ENCODE results near the gene MLLT10.
"Not testable (repeated sequence)": the region's sequence is repeated elsewhere in the genome, so short reads cannot be mapped to it uniquely, and the experiment has no call there.

MLLT10 gene

DNA sequence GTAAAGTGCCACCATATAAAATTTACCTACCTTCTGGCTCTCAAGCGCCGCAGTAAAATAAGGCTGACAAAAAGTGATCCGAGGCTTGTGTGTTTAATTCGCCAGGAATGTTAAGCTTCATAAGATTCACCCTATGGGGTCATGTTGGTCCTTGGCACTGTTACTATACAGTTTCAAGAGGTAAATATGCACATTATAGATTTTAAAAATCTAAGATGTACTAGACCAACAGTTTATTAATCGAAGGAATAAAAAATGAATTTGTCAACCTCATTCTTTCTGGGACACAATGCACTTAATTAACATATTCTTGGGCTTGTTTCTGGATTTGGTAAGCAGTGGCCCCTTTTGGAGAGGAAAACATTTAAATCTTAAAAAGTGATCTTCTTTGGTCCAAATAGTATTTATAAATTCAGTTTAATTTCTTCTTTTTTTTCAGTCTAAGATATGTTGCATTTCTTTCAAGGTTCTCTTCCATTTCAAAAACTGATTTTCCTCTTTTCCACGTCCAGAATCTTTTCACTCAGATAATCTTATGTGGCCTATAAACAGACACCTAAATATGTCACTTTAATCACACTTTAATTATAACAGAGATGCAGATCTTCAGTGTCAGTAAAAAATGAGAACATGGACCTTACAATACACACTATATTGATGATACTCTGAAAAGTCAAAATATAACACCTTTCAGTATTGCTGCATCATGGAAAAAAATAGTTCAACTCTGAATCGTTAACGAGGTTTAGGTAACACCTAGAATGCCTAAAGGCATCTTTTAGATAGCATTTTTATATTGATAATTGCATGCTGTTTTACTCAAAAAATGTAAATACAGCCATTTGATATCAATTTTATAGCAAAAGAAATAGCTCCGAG lies 4.8 kb upstream of the MLLT10 start:
- DNase-seq, result no peak

GRCh38 chr10:21530168-21530567 lies 3.9 kb upstream of the MLLT10 start:
- no peak for DNase-seq

- no peak for DNase-seq
Observed at GRCh38 chr10:21530641-21531040, 3.4 kb upstream of the MLLT10 start.

GRCh38 chr10:21531164-21531563 lies 2.9 kb upstream of the MLLT10 start:
- DNase-seq, result no peak

- DNase-seq, result no peak
Observed at GRCh38 chr10:21532694-21533466, 1.2 kb upstream of the MLLT10 start.

- no peak for DNase-seq
Observed at GRCh38 chr10:21534280-21534586, 201 bp downstream of the MLLT10 start.

GRCh38 chr10:21534604-21535493 lies 817 bp downstream of the MLLT10 start:
- peak; percentile 85 for DNase-seq

DNA sequence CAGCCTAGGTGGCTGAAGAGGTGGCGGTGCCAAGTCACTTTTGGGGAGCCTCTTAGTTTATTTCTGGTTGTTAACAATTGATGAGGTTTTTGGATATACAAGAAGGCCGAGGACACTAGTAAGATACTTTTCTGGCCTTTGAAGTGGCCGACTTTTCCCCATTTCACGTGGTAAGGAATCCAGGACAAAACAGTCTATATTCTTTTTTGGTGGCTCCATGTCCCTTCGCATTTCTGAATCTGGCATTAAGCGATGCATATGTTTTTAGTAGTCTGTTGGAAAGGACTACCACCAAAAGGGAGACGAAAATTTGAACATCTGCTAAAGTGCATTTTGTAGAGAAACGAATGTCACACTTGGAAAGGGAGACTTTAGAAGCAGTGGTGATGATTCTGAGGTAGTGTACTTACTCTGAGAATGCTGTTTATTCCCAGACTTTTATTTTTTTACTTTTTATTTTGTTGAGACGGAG lies 1.5 kb downstream of the MLLT10 start:
- DNase-seq, result no peak

GRCh38 chr10:21535976-21536375 lies 1.9 kb downstream of the MLLT10 start:
- DNase-seq, result not testable (repeated sequence)

DNA sequence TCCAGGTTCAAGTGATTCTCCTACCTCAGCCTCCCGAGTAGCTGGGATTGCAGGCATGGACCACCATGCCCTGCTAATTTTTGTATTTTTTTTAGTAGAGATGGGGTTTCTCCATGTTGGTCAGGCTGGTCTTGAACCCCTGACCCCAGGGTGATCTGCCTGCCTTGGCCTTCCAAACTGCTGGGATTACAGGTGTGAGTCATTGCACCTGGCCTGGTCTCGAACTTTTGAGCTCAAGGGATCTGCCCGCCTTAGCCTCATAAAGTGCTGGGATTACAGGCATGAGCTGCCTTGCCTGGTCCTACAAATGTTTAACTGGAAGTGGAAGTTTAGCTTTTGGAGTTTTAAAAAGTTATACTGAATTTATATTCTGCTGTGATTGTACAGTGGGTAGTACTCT lies 2.8 kb downstream of the MLLT10 start:
- no peak for DNase-seq

- DNase-seq, result not testable (repeated sequence)
Observed at GRCh38 chr10:21540701-21541100, 6.7 kb downstream of the MLLT10 start.

GRCh38 chr10:21547246-21547645 lies 13.2 kb downstream of the MLLT10 start:
- DNase-seq, result no peak

DNA sequence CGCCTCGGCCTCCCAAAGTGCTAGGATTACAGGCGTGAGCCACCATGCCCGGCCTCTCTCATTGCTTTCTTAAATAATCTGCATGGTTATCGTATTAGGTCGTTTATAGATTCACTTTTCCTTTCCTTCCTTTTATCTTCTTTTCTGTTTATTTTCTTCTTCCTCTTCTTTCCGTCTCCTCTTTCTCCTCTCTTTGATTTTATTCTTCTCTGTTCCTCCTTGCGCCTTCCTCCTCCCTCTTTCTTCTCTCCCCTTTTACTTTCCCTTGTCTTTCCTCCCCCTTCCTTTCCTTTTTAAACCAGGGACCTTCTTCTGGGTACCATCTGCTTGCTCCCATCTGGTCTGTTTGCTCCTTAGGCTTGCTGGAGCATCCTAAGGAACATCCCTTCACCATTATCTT lies 18.6 kb downstream of the MLLT10 start:
- no peak for DNase-seq

- no peak for DNase-seq
Observed at GRCh38 chr10:21556527-21556926, 22.5 kb downstream of the MLLT10 start.

DNA sequence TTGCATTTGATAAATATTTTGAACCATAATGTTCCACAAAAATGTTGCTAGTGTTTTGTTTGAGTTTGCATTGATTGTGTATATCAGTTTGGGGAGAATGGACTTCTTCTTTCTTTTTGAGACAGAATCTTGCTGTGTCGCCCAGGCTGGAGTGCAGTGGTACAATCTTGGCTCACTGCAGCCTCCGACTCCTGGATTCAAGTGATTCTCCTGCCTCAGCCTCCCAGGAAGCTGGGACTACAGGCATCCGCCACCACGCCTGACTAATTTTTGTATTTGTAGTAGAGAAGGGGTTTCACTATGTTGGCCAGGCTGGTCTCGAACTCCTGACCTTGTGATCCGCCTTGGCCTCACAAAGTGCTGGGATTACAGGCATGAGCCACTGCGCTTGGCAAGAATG lies 25.0 kb downstream of the MLLT10 start:
- DNase-seq, result not testable (repeated sequence)

- DNase-seq, result no peak
Observed at GRCh38 chr10:21570761-21571521, 36.9 kb downstream of the MLLT10 start.

- no peak for DNase-seq
Observed at GRCh38 chr10:21572578-21572977, 38.5 kb downstream of the MLLT10 start.

DNA sequence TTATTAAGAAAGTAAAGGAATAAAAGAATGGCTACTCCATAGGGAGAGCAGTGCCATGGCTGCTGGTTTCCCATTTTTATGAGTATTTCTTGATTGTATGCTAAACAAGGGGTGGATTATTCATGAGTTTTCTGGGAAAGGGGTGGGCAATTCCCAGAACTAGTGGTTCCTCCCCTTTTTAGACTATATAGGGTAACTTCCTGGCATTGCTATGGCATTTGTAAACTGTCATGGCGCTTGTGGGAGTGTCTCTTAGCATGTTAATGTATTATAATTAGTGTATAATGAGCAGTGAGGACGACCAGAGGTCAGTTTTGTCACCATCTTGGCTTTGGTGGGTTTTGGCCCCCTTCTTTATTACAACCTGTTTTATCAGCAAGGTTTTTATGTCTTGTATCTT lies 40.5 kb downstream of the MLLT10 start:
- DNase-seq, result not testable (repeated sequence)

DNA sequence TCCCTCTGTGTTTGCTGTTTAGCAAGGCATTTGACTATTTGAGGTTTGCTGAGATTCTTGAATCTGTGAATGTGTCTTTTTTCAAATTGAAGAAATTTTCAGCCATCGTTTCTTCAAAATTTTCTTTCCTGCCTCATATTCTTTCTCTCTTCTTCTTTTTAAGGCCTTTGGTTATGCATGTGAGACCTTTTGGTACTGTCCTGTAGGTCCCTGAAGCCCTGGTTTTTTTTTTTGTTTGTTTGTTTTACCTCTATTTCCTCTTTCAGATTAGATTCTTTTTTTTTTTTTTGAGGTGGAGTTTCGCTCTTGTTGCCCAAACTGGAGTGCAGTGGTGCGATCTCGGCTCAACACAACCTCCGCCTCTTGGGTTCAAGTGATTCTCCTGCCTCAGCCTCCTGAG lies 45.3 kb downstream of the MLLT10 start:
- DNase-seq, result no peak

DNA sequence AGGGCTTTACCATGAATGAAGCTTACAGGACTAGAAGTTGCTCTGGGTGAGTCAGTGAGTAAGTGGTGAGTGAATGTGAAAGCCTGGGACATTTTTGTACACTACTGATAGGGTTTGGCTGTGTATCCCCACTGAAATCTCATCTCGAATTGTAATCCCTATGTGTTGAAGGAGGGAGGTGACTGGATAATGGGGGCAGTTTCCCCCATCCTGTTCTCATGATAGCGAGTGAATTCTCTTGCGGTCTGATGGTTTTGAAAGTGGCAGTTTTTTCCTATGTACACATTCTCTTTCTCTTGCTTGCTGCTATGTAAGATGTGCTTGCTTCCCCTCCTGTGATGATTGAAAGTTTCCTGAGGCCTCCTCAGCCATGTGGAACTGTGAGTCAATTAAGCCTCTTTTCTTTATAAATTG lies 47.4 kb downstream of the MLLT10 start:
- DNase-seq, result not testable (repeated sequence)

GRCh38 chr10:21584834-21585530 lies 51.0 kb downstream of the MLLT10 start:
- no peak for DNase-seq

DNA sequence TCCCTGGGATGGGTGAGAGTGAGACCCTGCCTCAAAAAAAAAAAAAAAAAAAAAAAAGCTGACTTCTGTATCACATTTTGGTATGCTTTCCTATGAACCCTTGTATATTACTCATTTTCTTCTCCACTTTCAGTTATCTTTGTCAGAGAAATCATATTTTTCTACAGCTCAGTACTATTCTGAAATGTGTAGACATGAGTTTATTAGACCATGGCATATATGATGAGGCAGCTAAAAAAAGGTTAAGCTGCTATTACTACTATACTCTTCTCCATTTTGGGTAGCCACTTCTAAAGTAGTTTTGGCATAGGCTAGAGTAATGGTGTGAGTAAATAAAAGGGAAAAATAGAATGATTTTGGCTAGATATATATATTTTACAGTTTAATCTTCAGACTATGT lies 53.4 kb downstream of the MLLT10 start:
- DNase-seq, result no peak

Data from NCI-H146 (cell line).